Neural cell (in vitro differentiated cells): ENCODE data around the gene ZDHHC11. TPM values are rescaled to one million over a fixed set of nuclear protein-coding genes. Genes with fewer than 3 reads are reported as not detected.

Experiments used
- H2AFZ ChIP-seq: fragments of 200-600, 300-800 bp; sonication (generic), shearing (Covaris generic); 2 replicates; pipeline ENCODE4 v1.6.0; 2014; ENCODE audit warnings: low read depth, mild to moderate bottlenecking, antibody characterized with exemption, low read length, moderate library complexity
- H3F3A ChIP-seq: fragments of 200-600 bp; shearing (Covaris generic); 2 replicates; pipeline ENCODE4 v1.6.1; 2016; ENCODE audit warnings: mild to moderate bottlenecking, moderate library complexity, mixed read lengths, antibody characterized with exemption, low read length; ENCODE audit not compliant: insufficient read depth, poor library complexity, severe bottlenecking
- H3K27ac ChIP-seq: fragments of 200-600, 300-800 bp; sonication (generic), shearing (Covaris generic); 2 replicates; pipeline ENCODE4 v1.5.1; 2014; ENCODE audit warnings: mild to moderate bottlenecking, low read length, moderate library complexity
- H3K27me3 ChIP-seq: fragments of 300-800, 200-600 bp; sonication (generic), shearing (Covaris generic); 2 replicates; pipeline ENCODE4 v1.6.0; 2014; ENCODE audit warnings: mild to moderate bottlenecking, low read depth, low read length, moderate library complexity; ENCODE audit not compliant: insufficient read depth
- H3K36me3 ChIP-seq: fragments of 300-800, 200-600 bp; sonication (generic), shearing (Covaris generic); 2 replicates; pipeline ENCODE4 v1.5.1; 2014; ENCODE audit warnings: mild to moderate bottlenecking, antibody characterized with exemption, low read length, moderate library complexity; ENCODE audit not compliant: insufficient read depth
- H3K4me2 ChIP-seq: fragments of 300-800, 200-600 bp; sonication (generic), shearing (Covaris generic); 2 replicates; pipeline ENCODE4 v1.6.0; 2014; ENCODE audit warnings: mild to moderate bottlenecking, low read length
- H3K4me3 ChIP-seq: fragments of 300-800, 200-600 bp; sonication (generic), shearing (Covaris generic); 2 replicates; pipeline ENCODE4 v1.5.1; 2014; ENCODE audit warnings: mild to moderate bottlenecking, low read length, moderate library complexity
- H3K79me2 ChIP-seq: fragments of 200-600 bp; shearing (Covaris generic); replicated peaks from 2 replicates; pipeline ENCODE4 v1.6.0; 2014; ENCODE audit warnings: mild to moderate bottlenecking, low read length, moderate library complexity; ENCODE audit not compliant: insufficient read depth
- H3K9ac ChIP-seq: fragments of 300-800, 200-600 bp; sonication (generic), shearing (Covaris generic); 2 replicates; pipeline ENCODE4 v1.6.1; 2016; ENCODE audit warnings: mild to moderate bottlenecking, low read length, mixed read lengths
- H3K9me2 ChIP-seq: fragments of 200-600 bp; shearing (Covaris generic); 2 replicates; pipeline ENCODE4 v1.6.1; 2016; ENCODE audit warnings: mild to moderate bottlenecking, low read length, mixed read lengths; ENCODE audit not compliant: insufficient read depth
- H3K9me3 ChIP-seq: fragments of 200-600, 300-800 bp; sonication (generic), shearing (Covaris generic); 2 replicates; pipeline ENCODE4 v1.6.1; 2016; ENCODE audit warnings: mild to moderate bottlenecking, mixed run types, low read length, moderate library complexity, mixed read lengths
- H4K20me1 ChIP-seq: fragments of 200-600 bp; shearing (Covaris generic); 2 replicates; pipeline ENCODE4 v1.6.1; 2016; ENCODE audit warnings: mild to moderate bottlenecking, mixed run types; ENCODE audit not compliant: insufficient read depth
- CTCF ChIP-seq: fragments of 450-650 bp; IDR thresholded peaks from 2 replicates; pipeline ENCODE4 v1.5.1; 2014; ENCODE audit warnings: antibody characterized with exemption, mild to moderate bottlenecking, moderate library complexity; ENCODE audit not compliant: poor library complexity, severe bottlenecking
- EP300 ChIP-seq: fragments of 450-650 bp; conservative IDR thresholded peaks from 2 replicates; pipeline ENCODE4 v1.6.1; 2014; ENCODE audit warnings: antibody characterized with exemption, mild to moderate bottlenecking, moderate library complexity; ENCODE audit not compliant: poor library complexity, severe bottlenecking
- EZH2 ChIP-seq: fragments of 200-600, 300-800 bp; shearing (Covaris generic), sonication (generic); IDR thresholded peaks from 2 replicates; pipeline ENCODE4 v1.6.1; 2014; ENCODE audit warnings: antibody characterized with exemption, low read length, borderline replicate concordance, mild to moderate bottlenecking; ENCODE audit not compliant: insufficient read depth, poor library complexity, severe bottlenecking
- MXI1 ChIP-seq: fragments of 450-650 bp; conservative IDR thresholded peaks from 2 replicates; pipeline ENCODE4 v1.6.1; 2014; ENCODE audit warnings: antibody characterized with exemption, mild to moderate bottlenecking; ENCODE audit not compliant: poor library complexity, severe bottlenecking
- POLR2AphosphoS5 ChIP-seq: IDR thresholded peaks from 2 replicates; pipeline ENCODE4 v1.6.1; 2012
- RAD21 ChIP-seq: fragments of 450-650 bp; conservative IDR thresholded peaks from 2 replicates; pipeline ENCODE4 v1.6.1; 2014; ENCODE audit warnings: antibody characterized with exemption, mild to moderate bottlenecking, moderate library complexity
- REST ChIP-seq: IDR thresholded peaks from 2 replicates; pipeline ENCODE4 v1.6.1; 2012; ENCODE audit warnings: borderline replicate concordance
- SMC3 ChIP-seq: fragments of 450-650 bp; conservative IDR thresholded peaks from 2 replicates; pipeline ENCODE4 v1.6.1; 2014; ENCODE audit warnings: antibody characterized with exemption, mild to moderate bottlenecking, moderate library complexity; ENCODE audit not compliant: poor library complexity
- TAF1 ChIP-seq: IDR thresholded peaks from 2 replicates; pipeline ENCODE4 v1.6.1; 2012; ENCODE audit warnings: low read depth
- polyA plus RNA-seq: library from polyadenylated mRNA; depleted of rRNA; stranded (reverse); fragments of >200 nt; gene quantifications from 2 replicates; pipeline ENCODE4 v1.2.3, GENCODE V29; 2014

Gene ZDHHC11
- polyA plus RNA-seq, 1 donor from 2014 or later, result 11.4 TPM

GRCh38 chr5:886036-886435, 35.2 kb upstream of the ZDHHC11 start:
- Histone ChIP-seq H3K27me3 (no peaks in the 10 kb centered on the region), H2AFZ (no peak overlapping the region), H3K4me3 (no peak overlapping the region), H3K9me2 (no peaks in the 10 kb centered on the region), H3K9me3 (no peaks in the 10 kb centered on the region), H3F3A (no peaks in the 10 kb centered on the region), H3K4me2 (no peak overlapping the region), H3K36me3 (peaks cover 10% of the 10 kb centered on the region), H3K9ac (no peak overlapping the region), H3K79me2 (peaks cover 19% of the 10 kb centered on the region), H4K20me1 (no peaks in the 10 kb centered on the region), H3K27ac (no peak overlapping the region)
- TF ChIP-seq EP300 (no peak), SMC3 (no peak), EZH2 (no peak), MXI1 (no peak), REST (no peak), CTCF (no peak), TAF1 (no peak), POLR2AphosphoS5 (no peak), RAD21 (no peak)

GRCh38 chr5:885529-885928, 34.7 kb upstream of the ZDHHC11 start:
- H3K79me2 ChIP-seq, result peaks cover 14% of the 10 kb centered on the region
- H3K27ac ChIP-seq, result no peak overlapping the region
- no peaks in the 10 kb centered on the region for H3K9me2 ChIP-seq
- H2AFZ ChIP-seq, result no peak overlapping the region
- TF ChIP-seq CTCF (no peak), EZH2 (no peak), POLR2AphosphoS5 (no peak), SMC3 (no peak), RAD21 (no peak), MXI1 (no peak), EP300 (no peak), REST (no peak), TAF1 (no peak)
- no peaks in the 10 kb centered on the region for H3K9me3 ChIP-seq
- H3K27me3 ChIP-seq, result no peaks in the 10 kb centered on the region
- H3K4me2 ChIP-seq, result no peak overlapping the region
- no peak overlapping the region for H3K9ac ChIP-seq
- peaks cover 13% of the 10 kb centered on the region for H3K36me3 ChIP-seq
- H3K4me3 ChIP-seq, result no peak overlapping the region
- H4K20me1 ChIP-seq, result no peaks in the 10 kb centered on the region
- no peaks in the 10 kb centered on the region for H3F3A ChIP-seq
